ENCODE results near the gene THRB.

Gene THRB

GRCh38 chr3:24401090-24401810, 93.4 kb downstream of the THRB start (continued):
- no peak for TF ChIP-seq ZNF148 (tag by site-specific recombination; IDR thresholded peaks at IDR 0.05; ENCODE audit: borderline replicate concordance)
- no peak for TF ChIP-seq MYNN (tag by site-specific recombination; IDR thresholded peaks at IDR 0.05; ENCODE audit: borderline replicate concordance)
- peak; percentile 84 for TF ChIP-seq ZBTB48 (tag by site-specific recombination; IDR thresholded peaks at IDR 0.05)
- peak; percentile 31; the same call in 1 of the 2 replicates for TF ChIP-seq ZNF341 (tag by site-specific recombination; IDR thresholded peaks at IDR 0.05; ENCODE audit: low read depth)
- TF ChIP-seq ZNF19 (tag by site-specific recombination; IDR thresholded peaks at IDR 0.05; ENCODE audit: low read depth): no peak
- TF ChIP-seq YY1 (tag by site-specific recombination; IDR thresholded peaks at IDR 0.05): no peak
- TF ChIP-seq, protein P1, sequence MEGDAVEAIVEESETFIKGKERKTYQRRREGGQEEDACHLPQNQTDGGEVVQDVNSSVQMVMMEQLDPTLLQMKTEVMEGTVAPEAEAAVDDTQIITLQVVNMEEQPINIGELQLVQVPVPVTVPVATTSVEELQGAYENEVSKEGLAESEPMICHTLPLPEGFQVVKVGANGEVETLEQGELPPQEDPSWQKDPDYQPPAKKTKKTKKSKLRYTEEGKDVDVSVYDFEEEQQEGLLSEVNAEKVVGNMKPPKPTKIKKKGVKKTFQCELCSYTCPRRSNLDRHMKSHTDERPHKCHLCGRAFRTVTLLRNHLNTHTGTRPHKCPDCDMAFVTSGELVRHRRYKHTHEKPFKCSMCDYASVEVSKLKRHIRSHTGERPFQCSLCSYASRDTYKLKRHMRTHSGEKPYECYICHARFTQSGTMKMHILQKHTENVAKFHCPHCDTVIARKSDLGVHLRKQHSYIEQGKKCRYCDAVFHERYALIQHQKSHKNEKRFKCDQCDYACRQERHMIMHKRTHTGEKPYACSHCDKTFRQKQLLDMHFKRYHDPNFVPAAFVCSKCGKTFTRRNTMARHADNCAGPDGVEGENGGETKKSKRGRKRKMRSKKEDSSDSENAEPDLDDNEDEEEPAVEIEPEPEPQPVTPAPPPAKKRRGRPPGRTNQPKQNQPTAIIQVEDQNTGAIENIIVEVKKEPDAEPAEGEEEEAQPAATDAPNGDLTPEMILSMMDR (tag by site-specific recombination; IDR thresholded peaks at IDR 0.05): no peak
- TF ChIP-seq KLF8 (tag by site-specific recombination; IDR thresholded peaks at IDR 0.05): no peak
- no peak for TF ChIP-seq ZBTB1 (tag by site-specific recombination; IDR thresholded peaks at IDR 0.05)
- no peak for TF ChIP-seq ZNF621 (tag by site-specific recombination; IDR thresholded peaks at IDR 0.05)
- no peak for TF ChIP-seq ZNF416 (tag by site-specific recombination; IDR thresholded peaks at IDR 0.05)
- no peak for TF ChIP-seq ZBTB21 (tag by site-specific recombination; IDR thresholded peaks at IDR 0.05)
- TF ChIP-seq, protein P2, sequence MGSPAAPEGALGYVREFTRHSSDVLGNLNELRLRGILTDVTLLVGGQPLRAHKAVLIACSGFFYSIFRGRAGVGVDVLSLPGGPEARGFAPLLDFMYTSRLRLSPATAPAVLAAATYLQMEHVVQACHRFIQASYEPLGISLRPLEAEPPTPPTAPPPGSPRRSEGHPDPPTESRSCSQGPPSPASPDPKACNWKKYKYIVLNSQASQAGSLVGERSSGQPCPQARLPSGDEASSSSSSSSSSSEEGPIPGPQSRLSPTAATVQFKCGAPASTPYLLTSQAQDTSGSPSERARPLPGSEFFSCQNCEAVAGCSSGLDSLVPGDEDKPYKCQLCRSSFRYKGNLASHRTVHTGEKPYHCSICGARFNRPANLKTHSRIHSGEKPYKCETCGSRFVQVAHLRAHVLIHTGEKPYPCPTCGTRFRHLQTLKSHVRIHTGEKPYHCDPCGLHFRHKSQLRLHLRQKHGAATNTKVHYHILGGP (tag by site-specific recombination; IDR thresholded peaks at IDR 0.05): peak; percentile 99
- no peak for TF ChIP-seq ZNF510 (tag by site-specific recombination; IDR thresholded peaks at IDR 0.05; ENCODE audit: insufficient replicate concordance)
- no peak for TF ChIP-seq ZNF23 (tag by site-specific recombination; IDR thresholded peaks at IDR 0.05; ENCODE audit: borderline replicate concordance)
- TF ChIP-seq ZNF830 (tag by site-specific recombination; IDR thresholded peaks at IDR 0.05; ENCODE audit: low read depth): no peak
- TF ChIP-seq ZNF555 (tag by site-specific recombination; conservative IDR thresholded peaks at IDR 0.05): no peak
- TF ChIP-seq ZNF426 (tag by site-specific recombination; IDR thresholded peaks at IDR 0.05): no peak
- no peak for TF ChIP-seq BCL11A (tag by site-specific recombination; IDR thresholded peaks at IDR 0.05; ENCODE audit: low read depth)
- no peak for TF ChIP-seq ZNF776 (tag by site-specific recombination; IDR thresholded peaks at IDR 0.05; ENCODE audit: borderline replicate concordance)
- no peak for TF ChIP-seq ZIC2 (tag by site-specific recombination; IDR thresholded peaks at IDR 0.05)
- no peak for TF ChIP-seq HOXD13 (CRISPR knock-in tag; IDR thresholded peaks at IDR 0.05; ENCODE audit: borderline replicate concordance)
- no peak for TF ChIP-seq ZEB2 (tag by site-specific recombination; IDR thresholded peaks at IDR 0.05)
- no peak for TF ChIP-seq ZNF175 (tag by site-specific recombination; IDR thresholded peaks at IDR 0.05)
- TF ChIP-seq ZNF174 (tag by site-specific recombination; IDR thresholded peaks at IDR 0.05): no peak
- TF ChIP-seq ZNF548 (tag by site-specific recombination; IDR thresholded peaks at IDR 0.05): no peak
- TF ChIP-seq ZNF37A (tag by site-specific recombination; IDR thresholded peaks at IDR 0.05): no peak
- TF ChIP-seq, protein P3, sequence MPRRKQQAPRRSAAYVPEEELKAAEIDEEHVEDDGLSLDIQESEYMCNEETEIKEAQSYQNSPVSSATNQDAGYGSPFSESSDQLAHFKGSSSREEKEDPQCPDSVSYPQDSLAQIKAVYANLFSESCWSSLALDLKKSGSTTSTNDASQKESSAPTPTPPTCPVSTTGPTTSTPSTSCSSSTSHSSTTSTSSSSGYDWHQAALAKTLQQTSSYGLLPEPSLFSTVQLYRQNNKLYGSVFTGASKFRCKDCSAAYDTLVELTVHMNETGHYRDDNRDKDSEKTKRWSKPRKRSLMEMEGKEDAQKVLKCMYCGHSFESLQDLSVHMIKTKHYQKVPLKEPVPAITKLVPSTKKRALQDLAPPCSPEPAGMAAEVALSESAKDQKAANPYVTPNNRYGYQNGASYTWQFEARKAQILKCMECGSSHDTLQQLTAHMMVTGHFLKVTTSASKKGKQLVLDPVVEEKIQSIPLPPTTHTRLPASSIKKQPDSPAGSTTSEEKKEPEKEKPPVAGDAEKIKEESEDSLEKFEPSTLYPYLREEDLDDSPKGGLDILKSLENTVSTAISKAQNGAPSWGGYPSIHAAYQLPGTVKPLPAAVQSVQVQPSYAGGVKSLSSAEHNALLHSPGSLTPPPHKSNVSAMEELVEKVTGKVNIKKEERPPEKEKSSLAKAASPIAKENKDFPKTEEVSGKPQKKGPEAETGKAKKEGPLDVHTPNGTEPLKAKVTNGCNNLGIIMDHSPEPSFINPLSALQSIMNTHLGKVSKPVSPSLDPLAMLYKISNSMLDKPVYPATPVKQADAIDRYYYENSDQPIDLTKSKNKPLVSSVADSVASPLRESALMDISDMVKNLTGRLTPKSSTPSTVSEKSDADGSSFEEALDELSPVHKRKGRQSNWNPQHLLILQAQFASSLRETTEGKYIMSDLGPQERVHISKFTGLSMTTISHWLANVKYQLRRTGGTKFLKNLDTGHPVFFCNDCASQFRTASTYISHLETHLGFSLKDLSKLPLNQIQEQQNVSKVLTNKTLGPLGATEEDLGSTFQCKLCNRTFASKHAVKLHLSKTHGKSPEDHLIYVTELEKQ (tag by site-specific recombination; IDR thresholded peaks at IDR 0.05; ENCODE audit: borderline replicate concordance): 0 out of 2 replicates have a peak, but pooled peaks have one; percentile 9
- no peak for TF ChIP-seq ZNF571 (tag by site-specific recombination; IDR thresholded peaks at IDR 0.05)
- no peak for TF ChIP-seq ZNF133 (tag by site-specific recombination; IDR thresholded peaks at IDR 0.05)
- no peak for TF ChIP-seq ZFP3 (tag by site-specific recombination; IDR thresholded peaks at IDR 0.05; ENCODE audit: low read depth)
